ENCODE data around the gene FMN2.

DNA sequence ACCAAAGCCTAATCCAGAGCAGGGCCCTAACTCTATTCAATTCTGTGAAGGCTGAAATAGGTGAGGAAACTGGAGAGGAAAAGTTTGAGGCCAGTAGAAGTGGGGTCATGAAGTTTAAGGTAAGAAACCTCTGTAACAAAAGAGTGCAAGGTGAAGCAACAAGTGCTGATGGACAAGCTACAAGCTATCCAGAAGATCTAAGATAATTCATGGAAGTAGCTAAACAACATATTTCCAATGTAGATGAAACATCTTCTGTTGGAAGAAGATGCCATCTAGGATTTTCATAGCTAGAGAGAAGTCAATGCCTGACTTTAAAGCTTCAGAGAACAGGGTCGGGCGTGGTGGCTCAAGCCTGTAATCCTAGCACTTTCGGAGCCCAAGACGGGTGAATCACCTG is 302.7 kb downstream of the FMN2 start:
- TF ChIP-seq CTCF (IDR thresholded peaks at IDR 0.05) = no peak
- TF ChIP-seq ZFX (IDR thresholded peaks at IDR 0.05; ENCODE audit: borderline replicate concordance) = no peak
